Panc1 (cell line): Measurements from ENCODE around the gene RUFY1.
"Not testable (repeated sequence)": the region's sequence is repeated elsewhere in the genome, so short reads cannot be mapped to it uniquely, and the experiment has no call there.

Experiments
- POLR2AphosphoS5 ChIP-seq: IDR thresholded peaks from 2 replicates; pipeline ENCODE4 v1.6.1; 2012; ENCODE audit warnings: mild to moderate bottlenecking, low read depth, low read length, moderate library complexity
- SIN3A ChIP-seq: IDR thresholded peaks from 2 replicates; pipeline ENCODE4 v1.6.1; 2012; ENCODE audit warnings: low read depth, mild to moderate bottlenecking, low read length, moderate library complexity, borderline replicate concordance; ENCODE audit not compliant: insufficient read depth
- TCF7L2 ChIP-seq: IDR thresholded peaks from 2 replicates; pipeline ENCODE4 v1.6.1; 2011; ENCODE audit warnings: mild to moderate bottlenecking, low read depth, low read length, inconsistent platforms
- TF ChIP-seq, protein P1 (sequence below): fragments of 450-650 bp; IDR thresholded peaks from 2 replicates; pipeline ENCODE4 v1.5.1; 2017; ENCODE audit warnings: mild to moderate bottlenecking
- TF ChIP-seq, protein P2 (sequence below), 2 experiments: IDR thresholded peaks; 2 replicates each; pipeline ENCODE4 v1.6.1; 2011 to 2012; ENCODE audit warnings: low read depth in 2 of 2, control low read depth in 1 of 2, low read length in 1 of 2, mild to moderate bottlenecking in 1 of 2, moderate library complexity in 1 of 2; ENCODE audit not compliant: insufficient read depth in 1 of 2

DNA sequence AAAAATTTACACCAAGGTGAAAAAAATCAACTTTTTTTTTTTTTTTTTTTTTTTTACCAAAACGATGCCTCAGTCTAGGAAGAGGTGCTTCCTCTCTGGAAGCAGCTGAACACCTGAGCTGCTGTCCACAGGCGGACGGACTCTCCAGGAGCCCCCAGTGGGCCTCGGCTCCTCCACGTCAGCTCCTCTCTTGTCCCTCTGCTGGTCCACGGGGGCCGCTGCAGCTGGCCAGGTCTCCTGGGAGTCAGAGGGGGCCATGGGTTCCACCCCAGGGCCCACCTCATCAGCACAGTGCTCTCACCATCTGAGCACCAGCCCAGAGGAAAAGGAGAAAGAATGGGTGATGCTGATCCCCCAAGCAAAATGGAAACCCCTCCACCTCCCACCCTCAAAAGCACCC lies 32.6 kb upstream of the RUFY1 start:
- TF ChIP-seq, protein P1, sequence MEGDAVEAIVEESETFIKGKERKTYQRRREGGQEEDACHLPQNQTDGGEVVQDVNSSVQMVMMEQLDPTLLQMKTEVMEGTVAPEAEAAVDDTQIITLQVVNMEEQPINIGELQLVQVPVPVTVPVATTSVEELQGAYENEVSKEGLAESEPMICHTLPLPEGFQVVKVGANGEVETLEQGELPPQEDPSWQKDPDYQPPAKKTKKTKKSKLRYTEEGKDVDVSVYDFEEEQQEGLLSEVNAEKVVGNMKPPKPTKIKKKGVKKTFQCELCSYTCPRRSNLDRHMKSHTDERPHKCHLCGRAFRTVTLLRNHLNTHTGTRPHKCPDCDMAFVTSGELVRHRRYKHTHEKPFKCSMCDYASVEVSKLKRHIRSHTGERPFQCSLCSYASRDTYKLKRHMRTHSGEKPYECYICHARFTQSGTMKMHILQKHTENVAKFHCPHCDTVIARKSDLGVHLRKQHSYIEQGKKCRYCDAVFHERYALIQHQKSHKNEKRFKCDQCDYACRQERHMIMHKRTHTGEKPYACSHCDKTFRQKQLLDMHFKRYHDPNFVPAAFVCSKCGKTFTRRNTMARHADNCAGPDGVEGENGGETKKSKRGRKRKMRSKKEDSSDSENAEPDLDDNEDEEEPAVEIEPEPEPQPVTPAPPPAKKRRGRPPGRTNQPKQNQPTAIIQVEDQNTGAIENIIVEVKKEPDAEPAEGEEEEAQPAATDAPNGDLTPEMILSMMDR = not testable (repeated sequence)
- not testable (repeated sequence) for TF ChIP-seq SIN3A, POLR2AphosphoS5, TCF7L2
- TF ChIP-seq, protein P2, sequence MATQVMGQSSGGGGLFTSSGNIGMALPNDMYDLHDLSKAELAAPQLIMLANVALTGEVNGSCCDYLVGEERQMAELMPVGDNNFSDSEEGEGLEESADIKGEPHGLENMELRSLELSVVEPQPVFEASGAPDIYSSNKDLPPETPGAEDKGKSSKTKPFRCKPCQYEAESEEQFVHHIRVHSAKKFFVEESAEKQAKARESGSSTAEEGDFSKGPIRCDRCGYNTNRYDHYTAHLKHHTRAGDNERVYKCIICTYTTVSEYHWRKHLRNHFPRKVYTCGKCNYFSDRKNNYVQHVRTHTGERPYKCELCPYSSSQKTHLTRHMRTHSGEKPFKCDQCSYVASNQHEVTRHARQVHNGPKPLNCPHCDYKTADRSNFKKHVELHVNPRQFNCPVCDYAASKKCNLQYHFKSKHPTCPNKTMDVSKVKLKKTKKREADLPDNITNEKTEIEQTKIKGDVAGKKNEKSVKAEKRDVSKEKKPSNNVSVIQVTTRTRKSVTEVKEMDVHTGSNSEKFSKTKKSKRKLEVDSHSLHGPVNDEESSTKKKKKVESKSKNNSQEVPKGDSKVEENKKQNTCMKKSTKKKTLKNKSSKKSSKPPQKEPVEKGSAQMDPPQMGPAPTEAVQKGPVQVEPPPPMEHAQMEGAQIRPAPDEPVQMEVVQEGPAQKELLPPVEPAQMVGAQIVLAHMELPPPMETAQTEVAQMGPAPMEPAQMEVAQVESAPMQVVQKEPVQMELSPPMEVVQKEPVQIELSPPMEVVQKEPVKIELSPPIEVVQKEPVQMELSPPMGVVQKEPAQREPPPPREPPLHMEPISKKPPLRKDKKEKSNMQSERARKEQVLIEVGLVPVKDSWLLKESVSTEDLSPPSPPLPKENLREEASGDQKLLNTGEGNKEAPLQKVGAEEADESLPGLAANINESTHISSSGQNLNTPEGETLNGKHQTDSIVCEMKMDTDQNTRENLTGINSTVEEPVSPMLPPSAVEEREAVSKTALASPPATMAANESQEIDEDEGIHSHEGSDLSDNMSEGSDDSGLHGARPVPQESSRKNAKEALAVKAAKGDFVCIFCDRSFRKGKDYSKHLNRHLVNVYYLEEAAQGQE (IDR thresholded peaks at IDR 0.05; ENCODE audit: insufficient read depth in 1 of 2, low read depth in 2 of 2, low read length in 1 of 2) = not testable (repeated sequence)
